ENCODE data around the gene TBC1D2. TPM values are rescaled to one million over a fixed set of nuclear protein-coding genes. Genes with fewer than 3 reads are reported as not detected.
A peak's percentile ranks its signal among the peaks of the same experiment; 100 is the strongest.

Gene TBC1D2
- polyA plus RNA-seq, 4 donors: 12.2 to 42.0 (median 28.0) TPM

GRCh38 chr9:98186236-98186635, 69.2 kb downstream of the TBC1D2 start:
- no peak for FAIRE-seq
- 35 to 81% (median 52%) methylated on average over 1 of the region's 1 CpG for WGBS, 3 donors
- H3K4me1 ChIP-seq (ENCODE audit: control insufficient read depth in 3 of 3, insufficient read depth in 2 of 3, low read depth in 1 of 3, low read length in 2 of 3): peaks cover 0 to 76% (median 8%) of the 10 kb centered on the region in 3 donors

GRCh38 chr9:98185611-98186171, 69.8 kb downstream of the TBC1D2 start:
- H3K36me3 ChIP-seq (ENCODE audit: control insufficient read depth in 3 of 3, insufficient read depth in 2 of 3, low read depth in 1 of 3, low read length in 3 of 3): peaks cover 0 to 44% (median 2%) of the 10 kb centered on the region in 3 donors
- FAIRE-seq: no peak

More at GRCh38 chr9:98186236-98186635, 69.2 kb downstream of the TBC1D2 start:
- Histone ChIP-seq H3K4me3 (ENCODE audit: low read depth in 1 of 3, low read length in 3 of 3) (no peak overlapping the region), H3K36me3 (ENCODE audit: control insufficient read depth in 3 of 3, insufficient read depth in 2 of 3, low read depth in 1 of 3, low read length in 3 of 3) (peaks cover 0 to 44% (median 2%) of the 10 kb centered on the region in 3 donors), H3K27ac (ENCODE audit: low read depth in 1 of 3, low read length in 2 of 3) (peak overlapping the region in 2 of 3 donors; percentile 22 to 98), H3K9me3 (ENCODE audit: control insufficient read depth in 2 of 2, insufficient read depth in 1 of 2, low read depth in 1 of 2, low read length in 1 of 2) (no peaks in the 10 kb centered on the region), H3K27me3 (ENCODE audit: control insufficient read depth in 3 of 3, insufficient read depth in 3 of 3, low read length in 3 of 3) (no peaks in the 10 kb centered on the region)
- no peak for DNase-seq

GRCh38 chr9:98185021-98185567, 70.4 kb downstream of the TBC1D2 start:
- DNase-seq (no peak), FAIRE-seq (no peak)
- no peak overlapping the region for H3K4me3 ChIP-seq (ENCODE audit: low read depth in 1 of 3, low read length in 3 of 3)
- no peaks in the 10 kb centered on the region for H3K27me3 ChIP-seq (ENCODE audit: control insufficient read depth in 3 of 3, insufficient read depth in 3 of 3, low read length in 3 of 3)
- no peaks in the 10 kb centered on the region for H3K9me3 ChIP-seq (ENCODE audit: control insufficient read depth in 2 of 2, insufficient read depth in 1 of 2, low read depth in 1 of 2, low read length in 1 of 2)
- peak overlapping the region in 2 of 3 donors; percentile 50 to 98 for H3K27ac ChIP-seq (ENCODE audit: low read depth in 1 of 3, low read length in 2 of 3)
- peaks cover 0 to 47% (median 2%) of the 10 kb centered on the region in 3 donors for H3K36me3 ChIP-seq (ENCODE audit: control insufficient read depth in 3 of 3, insufficient read depth in 2 of 3, low read depth in 1 of 3, low read length in 3 of 3)
- 76 to 86% (median 82%) methylated on average over 6 of the region's 6 CpGs for WGBS, 3 donors
- peaks cover 0 to 80% (median 14%) of the 10 kb centered on the region in 3 donors for H3K4me1 ChIP-seq (ENCODE audit: control insufficient read depth in 3 of 3, insufficient read depth in 2 of 3, low read depth in 1 of 3, low read length in 2 of 3)

More at GRCh38 chr9:98185611-98186171, 69.8 kb downstream of the TBC1D2 start:
- H3K9me3 ChIP-seq (ENCODE audit: control insufficient read depth in 2 of 2, insufficient read depth in 1 of 2, low read depth in 1 of 2, low read length in 1 of 2): no peaks in the 10 kb centered on the region
- DNase-seq: peak in 1 of 2 donors; percentile 43
- H3K4me1 ChIP-seq (ENCODE audit: control insufficient read depth in 3 of 3, insufficient read depth in 2 of 3, low read depth in 1 of 3, low read length in 2 of 3): peaks cover 0 to 80% (median 8%) of the 10 kb centered on the region in 3 donors
- no peaks in the 10 kb centered on the region for H3K27me3 ChIP-seq (ENCODE audit: control insufficient read depth in 3 of 3, insufficient read depth in 3 of 3, low read length in 3 of 3)
- 28 to 59% (median 42%) methylated on average over 6 of the region's 6 CpGs for WGBS, 3 donors
- H3K27ac ChIP-seq (ENCODE audit: low read depth in 1 of 3, low read length in 2 of 3): peak overlapping the region in 2 of 3 donors; percentile 22 to 98
- H3K4me3 ChIP-seq (ENCODE audit: low read depth in 1 of 3, low read length in 3 of 3): no peak overlapping the region

GRCh38 chr9:98184326-98184725, 71.1 kb downstream of the TBC1D2 start:
- peak overlapping the region in 2 of 3 donors; percentile 67 to 98 for H3K27ac ChIP-seq (ENCODE audit: low read depth in 1 of 3, low read length in 2 of 3)

GRCh38 chr9:98182889-98183599, 72.4 kb downstream of the TBC1D2 start:
- no peak for FAIRE-seq

More at GRCh38 chr9:98184326-98184725, 71.1 kb downstream of the TBC1D2 start:
- H3K4me1 ChIP-seq (ENCODE audit: control insufficient read depth in 3 of 3, insufficient read depth in 2 of 3, low read depth in 1 of 3, low read length in 2 of 3): peaks cover 0 to 79% (median 14%) of the 10 kb centered on the region in 3 donors
- FAIRE-seq (no peak), DNase-seq (no peak)
- no peak overlapping the region for H3K4me3 ChIP-seq (ENCODE audit: low read depth in 1 of 3, low read length in 3 of 3)
- no peaks in the 10 kb centered on the region for H3K27me3 ChIP-seq (ENCODE audit: control insufficient read depth in 3 of 3, insufficient read depth in 3 of 3, low read length in 3 of 3)
- WGBS, 3 donors: 83 to 89% (median 85%) methylated on average over 6 of the region's 6 CpGs
- H3K36me3 ChIP-seq (ENCODE audit: control insufficient read depth in 3 of 3, insufficient read depth in 2 of 3, low read depth in 1 of 3, low read length in 3 of 3): peaks cover 0 to 50% (median 2%) of the 10 kb centered on the region in 3 donors
- no peaks in the 10 kb centered on the region for H3K9me3 ChIP-seq (ENCODE audit: control insufficient read depth in 2 of 2, insufficient read depth in 1 of 2, low read depth in 1 of 2, low read length in 1 of 2)

GRCh38 chr9:98182069-98182820, 73.2 kb downstream of the TBC1D2 start:
- Histone ChIP-seq H3K27ac (ENCODE audit: low read depth in 1 of 3, low read length in 2 of 3) (peak overlapping the region; percentile 63 to 98 (median 94)), H3K9me3 (ENCODE audit: control insufficient read depth in 2 of 2, insufficient read depth in 1 of 2, low read depth in 1 of 2, low read length in 1 of 2) (no peaks in the 10 kb centered on the region), H3K36me3 (ENCODE audit: control insufficient read depth in 3 of 3, insufficient read depth in 2 of 3, low read depth in 1 of 3, low read length in 3 of 3) (peaks cover 0 to 51% (median 2%) of the 10 kb centered on the region in 3 donors), H3K4me3 (ENCODE audit: low read depth in 1 of 3, low read length in 3 of 3) (no peak overlapping the region), H3K4me1 (ENCODE audit: control insufficient read depth in 3 of 3, insufficient read depth in 2 of 3, low read depth in 1 of 3, low read length in 2 of 3) (peaks cover 0 to 86% (median 18%) of the 10 kb centered on the region in 3 donors), H3K27me3 (ENCODE audit: control insufficient read depth in 3 of 3, insufficient read depth in 3 of 3, low read length in 3 of 3) (no peaks in the 10 kb centered on the region)
- 47 to 66% (median 51%) methylated on average over 9 of the region's 9 CpGs for WGBS, 3 donors
- DNase-seq (peak; percentile 54 to 85), FAIRE-seq (no peak)

More at GRCh38 chr9:98182889-98183599, 72.4 kb downstream of the TBC1D2 start:
- H3K27ac ChIP-seq (ENCODE audit: low read depth in 1 of 3, low read length in 2 of 3): peak overlapping the region; percentile 77 to 98 (median 94)
- DNase-seq: peak; percentile 87 to 91
- no peaks in the 10 kb centered on the region for H3K9me3 ChIP-seq (ENCODE audit: control insufficient read depth in 2 of 2, insufficient read depth in 1 of 2, low read depth in 1 of 2, low read length in 1 of 2)
- peaks cover 0 to 85% (median 14%) of the 10 kb centered on the region in 3 donors for H3K4me1 ChIP-seq (ENCODE audit: control insufficient read depth in 3 of 3, insufficient read depth in 2 of 3, low read depth in 1 of 3, low read length in 2 of 3)
- no peak overlapping the region for H3K4me3 ChIP-seq (ENCODE audit: low read depth in 1 of 3, low read length in 3 of 3)
- WGBS, 3 donors: 21 to 65% (median 43%) methylated on average over 9 of the region's 9 CpGs
- no peaks in the 10 kb centered on the region for H3K27me3 ChIP-seq (ENCODE audit: control insufficient read depth in 3 of 3, insufficient read depth in 3 of 3, low read length in 3 of 3)
- peaks cover 0 to 56% (median 2%) of the 10 kb centered on the region in 3 donors for H3K36me3 ChIP-seq (ENCODE audit: control insufficient read depth in 3 of 3, insufficient read depth in 2 of 3, low read depth in 1 of 3, low read length in 3 of 3)

GRCh38 chr9:98181746-98182068, 73.7 kb downstream of the TBC1D2 start:
- Histone ChIP-seq H3K9me3 (ENCODE audit: control insufficient read depth in 2 of 2, insufficient read depth in 1 of 2, low read depth in 1 of 2, low read length in 1 of 2) (no peaks in the 10 kb centered on the region), H3K4me1 (ENCODE audit: control insufficient read depth in 3 of 3, insufficient read depth in 2 of 3, low read depth in 1 of 3, low read length in 2 of 3) (peaks cover 2 to 88% (median 18%) of the 10 kb centered on the region in 3 donors), H3K36me3 (ENCODE audit: control insufficient read depth in 3 of 3, insufficient read depth in 2 of 3, low read depth in 1 of 3, low read length in 3 of 3) (peaks cover 0 to 49% (median under 1%) of the 10 kb centered on the region in 3 donors), H3K27me3 (ENCODE audit: control insufficient read depth in 3 of 3, insufficient read depth in 3 of 3, low read length in 3 of 3) (no peaks in the 10 kb centered on the region), H3K4me3 (ENCODE audit: low read depth in 1 of 3, low read length in 3 of 3) (no peak overlapping the region), H3K27ac (ENCODE audit: low read depth in 1 of 3, low read length in 2 of 3) (peak overlapping the region; percentile 63 to 98 (median 94))
- FAIRE-seq: no peak
- DNase-seq: no peak
- 68 to 80% (median 78%) methylated on average over 5 of the region's 5 CpGs for WGBS, 3 donors

GRCh38 chr9:98180996-98181395, 74.5 kb downstream of the TBC1D2 start:
- FAIRE-seq: no peak
- peak overlapping the region in 2 of 3 donors; percentile 4 to 98 for H3K27ac ChIP-seq (ENCODE audit: low read depth in 1 of 3, low read length in 2 of 3)
- H3K9me3 ChIP-seq (ENCODE audit: control insufficient read depth in 2 of 2, insufficient read depth in 1 of 2, low read depth in 1 of 2, low read length in 1 of 2): no peaks in the 10 kb centered on the region
- 96 to 97% (median 96%) methylated on average over 6 of the region's 6 CpGs for WGBS, 3 donors
- H3K4me1 ChIP-seq (ENCODE audit: control insufficient read depth in 3 of 3, insufficient read depth in 2 of 3, low read depth in 1 of 3, low read length in 2 of 3): peaks cover 2 to 93% (median 21%) of the 10 kb centered on the region in 3 donors
- peaks cover 0 to 48% (median 0%) of the 10 kb centered on the region in 3 donors for H3K36me3 ChIP-seq (ENCODE audit: control insufficient read depth in 3 of 3, insufficient read depth in 2 of 3, low read depth in 1 of 3, low read length in 3 of 3)
- no peak for DNase-seq
- H3K27me3 ChIP-seq (ENCODE audit: control insufficient read depth in 3 of 3, insufficient read depth in 3 of 3, low read length in 3 of 3): no peaks in the 10 kb centered on the region
- no peak overlapping the region for H3K4me3 ChIP-seq (ENCODE audit: low read depth in 1 of 3, low read length in 3 of 3)
